ENCODE data around the gene TRIP12. TPM values are rescaled to one million over a fixed set of nuclear protein-coding genes. Genes with fewer than 3 reads are reported as not detected.

The TRIP12 gene
- 69.1 to 122 TPM (median 95.6 TPM) in 5 replicates for total RNA-seq (2022; extraction: Qiagen RNA extraction; ENCODE audit: low read depth)

DNA sequence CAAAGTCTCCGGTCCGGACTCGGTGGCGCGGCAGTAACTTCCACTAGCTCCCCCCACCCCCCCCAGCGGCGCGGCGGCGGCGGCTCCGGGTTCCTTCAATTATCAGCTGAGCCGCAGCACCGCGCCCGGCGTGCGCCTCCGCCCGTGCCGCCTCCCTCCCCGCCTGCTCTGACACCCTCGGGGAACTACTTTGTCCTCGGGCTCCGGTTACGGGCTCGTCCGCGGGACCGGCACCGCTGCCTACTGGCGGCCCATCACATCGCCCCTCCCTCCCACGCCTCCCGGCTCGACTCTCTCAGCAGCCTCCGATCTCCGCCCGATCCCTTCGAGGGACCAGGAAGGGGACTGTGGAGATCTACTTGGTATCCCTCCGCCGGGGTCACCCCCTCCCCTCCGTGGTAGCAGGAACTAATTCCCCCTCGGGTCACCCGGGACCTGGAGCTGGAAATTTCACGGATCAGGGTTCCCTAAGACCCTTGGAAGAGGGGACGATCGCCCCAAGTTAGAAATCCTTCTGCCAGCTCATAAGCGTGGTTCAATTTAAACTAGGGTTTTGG lies at the start of gene TRIP12:
TRIP12 (minus strand) TSS at position 118 of the 557 bp plus-strand sequence. CDS start 41,930 bp downstream, outside the sequence.

DNA sequence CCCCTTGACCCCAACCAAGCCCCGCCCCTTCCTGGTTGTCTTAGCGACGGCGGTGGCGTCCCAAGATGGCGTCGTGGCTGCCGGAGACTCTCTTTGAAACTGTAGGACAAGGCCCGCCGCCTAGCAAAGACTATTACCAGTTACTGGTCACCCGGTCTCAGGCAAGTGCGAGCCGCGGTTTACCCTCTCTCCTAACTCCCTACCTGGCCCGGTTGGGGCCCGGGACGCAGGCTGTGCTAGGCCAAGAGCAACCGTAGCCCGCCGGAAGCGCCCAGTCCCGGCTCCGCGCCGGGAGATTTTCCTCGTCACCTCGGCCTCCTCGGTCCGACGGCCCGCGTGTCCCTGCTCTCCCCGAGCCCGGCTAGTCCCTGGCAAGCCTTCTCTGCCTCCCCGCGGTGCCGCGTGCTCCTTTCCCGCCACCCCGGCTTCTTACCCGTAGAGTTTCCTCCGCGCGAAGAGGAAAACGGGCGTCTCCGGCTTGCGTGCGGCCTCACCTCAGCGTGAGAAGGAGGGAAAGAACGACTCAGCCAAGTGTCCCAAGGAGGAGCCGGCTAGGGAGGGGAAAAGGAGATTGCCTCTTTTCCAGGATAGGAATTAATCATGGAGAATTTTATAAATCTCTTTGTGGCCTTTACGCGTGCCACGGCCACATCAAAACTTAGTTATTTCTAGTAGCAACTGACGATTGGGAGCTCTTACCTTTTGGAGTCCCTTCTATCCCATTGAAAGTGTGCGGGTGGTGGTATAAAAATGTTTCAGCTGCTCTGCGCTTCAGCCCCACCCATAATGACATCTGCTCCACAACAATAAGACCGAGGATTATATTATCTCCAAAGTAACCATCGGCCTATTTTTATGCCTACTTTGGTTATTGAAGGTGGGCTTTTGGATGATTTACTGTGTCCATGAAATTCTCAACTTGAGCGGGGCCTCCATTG lies 909 bp upstream of the TRIP12 start, which contains the start of gene FBXO36:
FBXO36 (plus strand) TSS at position 55 of the 938 bp plus-strand sequence; CDS start at position 66, 11 bp downstream.

GRCh38 chr2:229714080-229714735 lies 207.6 kb downstream of the TRIP12 start, which contains the start of gene DNER:
DNER (minus strand) TSS chr2:229714555; CDS start chr2:229714423, 132 bp downstream.

Other genes with a start within 250 kb of the TRIP12 start
- gene DNER, start 207.5 kb downstream of the TRIP12 start, total RNA-seq (2022; extraction: Qiagen RNA extraction; ENCODE audit: low read depth) = 7.5 to 11.5 TPM (median 9.1 TPM) in 5 replicates
- 1.2 to 1.7 TPM (median 1.4 TPM) in 5 replicates for gene FBXO36, start 494 bp upstream of the TRIP12 start, total RNA-seq (2022; extraction: Qiagen RNA extraction; ENCODE audit: low read depth)
- 0.43 to 1.6 TPM (median 0.80 TPM) in 5 replicates for gene SLC16A14, start 146.9 kb upstream of the TRIP12 start, total RNA-seq (2022; extraction: Qiagen RNA extraction; ENCODE audit: low read depth)